GM18909 (cell line): ENCODE results near the gene C5AR1.
"Not testable (repeated sequence)": the region's sequence is repeated elsewhere in the genome, so short reads cannot be mapped to it uniquely, and the experiment has no call there.

Experiments used
- ATAC-seq: cut with Tn5 transposase; IDR thresholded peaks from one replicate; pipeline ENCODE4 v1.9.1; 2021; ENCODE audit warnings: mild to moderate bottlenecking; ENCODE audit not compliant: unreplicated experiment, poor library complexity

C5AR1 gene

GRCh38 chr19:47309608-47310007 lies at the start of gene C5AR1:
Gene C5AR1, plus strand, starts transcription at chr19:47309861. Its CDS starts 35 bp downstream, at chr19:47309896.
- no peak for ATAC-seq

- ATAC-seq, result no peak
These were observed 49.2 kb upstream of the C5AR1 start for GRCh38 chr19:47260476-47260875.

GRCh38 chr19:47261946-47262793 lies 47.5 kb upstream of the C5AR1 start:
- not testable (repeated sequence) for ATAC-seq

- ATAC-seq, result no peak
These were observed 45.0 kb upstream of the C5AR1 start for GRCh38 chr19:47264629-47265028.

- ATAC-seq, result no peak
These were observed 43.2 kb upstream of the C5AR1 start for GRCh38 chr19:47266401-47266941.

- no peak for ATAC-seq
These were observed 42.3 kb upstream of the C5AR1 start for GRCh38 chr19:47267350-47267759.

- no peak for ATAC-seq
These were observed 41.6 kb upstream of the C5AR1 start for GRCh38 chr19:47268028-47268427.

- no peak for ATAC-seq
These were observed 40.1 kb upstream of the C5AR1 start for GRCh38 chr19:47269596-47269995.

GRCh38 chr19:47270408-47270807 lies 39.3 kb upstream of the C5AR1 start:
- ATAC-seq, result no peak

GRCh38 chr19:47271949-47272348 lies 37.7 kb upstream of the C5AR1 start:
- no peak for ATAC-seq

- ATAC-seq, result no peak
These were observed 37.0 kb upstream of the C5AR1 start for GRCh38 chr19:47272448-47273312.

GRCh38 chr19:47273313-47274070 lies 36.2 kb upstream of the C5AR1 start:
- peak; percentile 70 for ATAC-seq

- ATAC-seq, result peak; percentile 52
These were observed 35.4 kb upstream of the C5AR1 start, which contains the start of gene INAFM1 for GRCh38 chr19:47274071-47274890. Gene INAFM1, plus strand, starts transcription at chr19:47274885. Its CDS starts 35 bp downstream, at chr19:47274920.

GRCh38 chr19:47274891-47275761 lies 34.5 kb upstream of the C5AR1 start:
- ATAC-seq, result no peak

GRCh38 chr19:47275791-47276461 lies 33.7 kb upstream of the C5AR1 start:
- ATAC-seq, result no peak

GRCh38 chr19:47276513-47276912 lies 33.1 kb upstream of the C5AR1 start:
- not testable (repeated sequence) for ATAC-seq

- no peak for ATAC-seq
These were observed 29.4 kb upstream of the C5AR1 start for GRCh38 chr19:47280183-47280797.
